GM18508 (cell line): ENCODE results near the gene ARPC5L.
"Not testable (repeated sequence)": the region's sequence is repeated elsewhere in the genome, so short reads cannot be mapped to it uniquely, and the experiment has no call there.

Experiments used
- ATAC-seq: cut with Tn5 transposase; IDR thresholded peaks from one replicate; pipeline ENCODE4 v1.9.1; 2021; ENCODE audit warnings: moderate number of reproducible peaks; ENCODE audit not compliant: insufficient read depth, unreplicated experiment

ARPC5L gene

GRCh38 chr9:124886866-124887492 is 25.0 kb downstream of the ARPC5L start:
- no peak for ATAC-seq

GRCh38 chr9:124887832-124888231 is 25.9 kb downstream of the ARPC5L start:
- no peak for ATAC-seq

GRCh38 chr9:124889006-124889405 is 27.1 kb downstream of the ARPC5L start:
- ATAC-seq, result no peak

DNA sequence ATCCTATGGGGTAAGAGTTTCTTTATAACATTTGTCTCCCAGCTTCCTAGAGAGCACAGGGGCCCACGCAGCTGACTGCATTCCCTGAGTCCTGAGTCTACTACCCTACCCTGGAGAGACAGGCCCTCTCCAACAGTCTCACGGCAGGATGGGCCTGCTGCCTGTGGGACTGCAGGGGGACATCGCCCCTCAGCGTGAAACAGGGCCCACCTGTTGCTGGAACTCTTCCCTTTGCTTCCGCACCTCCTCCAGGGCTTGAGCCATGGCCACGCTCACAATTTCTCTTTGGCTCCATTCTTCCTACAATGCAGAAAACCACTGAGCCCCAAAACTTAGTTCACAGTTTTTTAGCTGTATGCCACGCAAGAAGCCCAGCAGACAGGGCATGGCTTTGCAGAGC is 28.2 kb downstream of the ARPC5L start:
- no peak for ATAC-seq

DNA sequence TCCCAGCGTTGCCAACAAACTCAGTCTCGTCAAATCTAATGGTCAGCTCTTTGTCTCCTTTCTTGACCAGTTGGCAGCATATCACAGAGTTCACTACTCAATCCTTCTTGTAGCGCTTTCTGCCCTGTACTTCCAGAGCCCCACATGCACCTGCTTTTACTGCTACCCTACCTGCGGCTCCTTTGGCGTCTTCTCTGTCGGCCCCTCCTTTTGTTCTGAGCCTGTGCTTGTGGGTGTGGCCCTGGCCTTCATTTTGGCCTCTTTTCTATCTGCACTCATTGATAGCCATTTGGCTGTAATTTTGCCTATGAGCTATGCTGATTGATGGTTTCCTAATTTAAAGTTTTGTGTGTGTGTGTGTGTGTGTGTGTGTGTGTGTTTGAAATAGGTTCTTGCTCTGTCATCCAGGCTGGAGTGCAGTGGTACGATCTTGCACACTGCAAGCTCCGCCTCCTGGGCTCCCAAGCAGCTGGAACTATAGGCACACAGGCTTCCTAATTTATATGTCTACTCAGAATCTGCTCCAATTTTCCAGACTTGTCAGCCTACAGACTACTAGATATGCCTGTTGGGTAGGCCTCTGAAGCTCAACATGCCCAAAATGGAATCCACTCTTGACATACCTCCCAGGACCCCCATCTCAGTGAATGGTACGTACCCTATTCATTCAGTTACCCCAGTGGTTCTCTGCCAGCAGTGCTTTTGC is 32.3 kb downstream of the ARPC5L start:
- ATAC-seq, result no peak

GRCh38 chr9:124894741-124895170 is 32.8 kb downstream of the ARPC5L start:
- no peak for ATAC-seq

- no peak for ATAC-seq
These were observed 35.9 kb downstream of the ARPC5L start for GRCh38 chr9:124897570-124898460.

GRCh38 chr9:124899845-124900244 is 37.9 kb downstream of the ARPC5L start:
- no peak for ATAC-seq

DNA sequence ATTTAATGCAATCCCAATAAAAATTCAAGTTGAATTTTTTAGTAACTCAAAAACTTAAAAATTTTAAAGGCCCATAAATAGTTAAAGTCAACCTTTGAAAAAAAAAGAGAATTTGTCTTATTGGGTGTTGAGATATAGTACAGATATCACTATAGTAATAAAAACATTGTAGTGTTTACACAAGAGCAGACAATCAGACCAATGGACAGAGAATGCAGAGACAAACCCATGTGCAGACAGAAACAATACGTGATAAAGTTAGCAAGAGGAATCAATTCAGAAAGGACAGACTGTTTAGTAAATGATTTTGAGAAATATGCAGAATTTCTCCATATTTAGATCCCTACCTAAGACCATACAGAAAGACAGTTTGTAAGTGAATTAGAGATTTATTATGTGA is 45.0 kb downstream of the ARPC5L start:
- no peak for ATAC-seq

- ATAC-seq, result no peak
These were observed 46.2 kb downstream of the ARPC5L start for GRCh38 chr9:124908098-124908497.

DNA sequence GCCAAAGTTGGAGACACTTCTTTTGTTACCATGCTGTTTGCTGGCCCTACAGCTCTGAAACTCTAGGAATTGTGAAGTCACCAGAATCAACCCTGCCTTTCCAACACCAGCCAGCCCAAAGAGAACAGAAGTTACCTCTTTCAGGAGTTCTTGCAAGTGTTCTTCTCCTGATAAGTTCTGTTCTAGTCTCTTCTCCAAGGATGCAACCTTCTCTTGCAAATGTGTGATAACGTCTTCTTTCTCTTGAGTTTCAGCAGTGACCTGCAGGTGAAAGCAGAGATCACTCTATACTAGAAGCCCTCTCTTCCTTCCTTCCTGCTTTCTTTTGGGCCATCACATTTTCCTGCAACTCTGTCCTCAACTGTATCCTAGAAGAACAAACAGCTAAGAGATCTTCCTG is 49.8 kb downstream of the ARPC5L start:
- no peak for ATAC-seq

DNA sequence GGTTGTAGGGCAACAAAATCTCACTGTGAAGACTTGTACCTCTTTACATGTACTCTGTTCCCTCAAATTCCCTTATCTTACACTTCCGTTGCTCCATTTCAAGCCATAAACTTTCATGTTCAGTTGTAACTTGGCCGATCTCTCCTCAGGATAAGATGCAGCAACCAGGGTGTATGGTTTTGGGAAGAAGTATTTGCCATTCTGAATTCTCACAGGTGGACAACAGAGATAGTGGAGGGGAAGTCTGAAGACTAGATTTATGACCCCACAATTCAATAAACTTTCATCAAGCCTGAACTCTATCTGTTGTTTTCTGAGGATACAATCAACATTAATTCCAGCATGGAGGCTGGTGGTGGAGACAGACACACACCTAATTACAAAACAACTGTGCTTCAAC is 51.4 kb downstream of the ARPC5L start:
- ATAC-seq, result no peak

- ATAC-seq, result no peak
These were observed 52.9 kb downstream of the ARPC5L start for GRCh38 chr9:124914753-124915405.

DNA sequence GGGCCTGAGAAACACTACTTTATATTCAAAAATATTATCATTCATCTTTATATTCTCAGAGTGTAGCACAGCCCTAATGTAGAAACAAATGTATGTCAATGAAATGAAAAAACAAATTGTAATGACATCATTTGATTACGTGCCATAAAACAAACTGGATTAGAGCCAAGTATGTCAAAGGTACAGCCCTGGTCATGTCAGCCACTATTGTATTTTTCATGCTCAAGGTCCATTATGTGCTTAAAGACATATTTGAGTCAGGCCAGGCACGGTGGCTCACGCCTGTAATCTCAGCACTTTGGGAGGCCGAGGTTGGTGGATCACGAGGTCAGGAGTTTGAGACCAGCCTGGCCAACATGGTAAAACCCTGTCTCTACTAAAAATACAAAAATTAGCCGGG is 58.5 kb downstream of the ARPC5L start:
- ATAC-seq, result not testable (repeated sequence)
